Raji (cell line): ENCODE measurements around the gene MPV17.
A peak's percentile ranks its signal among the peaks of the same experiment; 100 is the strongest.

Experiments
- POLR2A ChIP-seq: IDR thresholded peaks from 2 replicates; pipeline ENCODE4 v1.6.1; 2011; ENCODE audit warnings: low read depth, low read length, control low read depth; ENCODE audit not compliant: insufficient read depth

MPV17 gene

GRCh38 chr2:27350106-27350693 lies 27.3 kb upstream of the MPV17 start:
- no peak for TF ChIP-seq POLR2A

DNA sequence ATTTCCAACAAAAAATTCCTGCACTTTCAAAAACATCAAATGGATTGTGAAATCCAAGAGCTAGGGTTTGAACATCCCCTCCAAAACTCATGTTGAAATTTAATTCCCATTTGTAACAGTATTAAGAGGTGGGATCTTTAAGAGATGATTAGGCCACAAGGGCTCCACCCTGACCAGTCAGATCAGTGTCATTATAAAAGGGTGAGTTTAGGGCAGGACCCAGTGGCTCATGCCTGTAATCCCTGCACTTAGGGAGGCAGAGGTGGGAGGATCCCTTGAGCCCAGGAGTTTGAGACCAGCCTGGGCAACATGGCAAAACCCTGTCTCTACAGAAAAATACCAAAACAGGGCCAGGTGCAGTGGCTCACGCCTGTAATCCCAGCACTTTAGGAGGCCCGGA lies 24.7 kb upstream of the MPV17 start:
- no peak for TF ChIP-seq POLR2A

- no peak for TF ChIP-seq POLR2A
Measured at GRCh38 chr2:27336173-27336572, 13.3 kb upstream of the MPV17 start.

DNA sequence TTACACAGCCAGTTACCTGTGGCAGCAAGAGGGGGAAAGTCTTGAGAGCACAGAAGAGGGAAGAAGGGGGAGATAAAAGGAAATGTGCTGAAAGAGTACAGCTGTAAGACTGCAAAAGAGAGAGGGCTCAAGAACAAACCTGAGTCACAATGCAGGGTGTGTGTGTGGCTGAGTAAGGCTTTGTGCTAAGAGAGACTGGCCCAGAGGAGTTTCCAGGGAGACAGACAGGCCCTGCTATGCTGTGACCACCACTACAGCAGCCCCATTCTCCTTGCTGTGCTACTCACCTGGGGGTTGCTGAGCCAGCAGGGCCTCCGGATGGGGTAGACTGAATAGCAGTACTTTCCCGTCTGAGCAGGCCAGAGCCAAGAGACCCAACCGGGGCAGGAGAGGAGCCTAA lies 12.4 kb upstream of the MPV17 start:
- TF ChIP-seq POLR2A, result no peak

- TF ChIP-seq POLR2A, result 0 out of 2 replicates have a peak, but pooled peaks have one; percentile 1
Measured at GRCh38 chr2:27324720-27325119, 1.8 kb upstream of the MPV17 start.

GRCh38 chr2:27323596-27324285 lies 844 bp upstream of the MPV17 start:
- TF ChIP-seq POLR2A, result no peak

DNA sequence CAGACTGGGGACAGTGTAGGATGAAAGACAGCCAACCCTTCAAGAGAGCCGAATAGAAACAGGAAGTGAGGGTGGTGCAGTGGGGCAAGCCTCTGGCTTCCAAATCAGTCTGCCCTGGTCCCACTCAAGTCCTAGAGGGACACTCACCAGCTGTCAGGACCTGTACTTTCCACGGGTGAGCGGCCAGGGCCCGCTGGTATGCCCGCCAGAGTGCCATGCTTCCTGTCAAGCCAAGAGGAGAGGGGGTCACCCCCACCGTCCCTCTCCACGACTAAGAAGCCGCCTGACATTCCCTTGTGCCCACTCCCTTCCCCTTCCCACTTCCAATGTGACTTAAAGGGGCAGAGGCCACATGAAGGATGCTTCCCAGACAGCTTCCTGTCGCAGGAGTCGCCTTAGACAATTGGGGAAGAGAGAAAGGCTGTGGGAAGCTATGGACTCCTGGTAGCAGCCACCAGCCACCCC lies 564 bp downstream of the MPV17 start:
- no peak for TF ChIP-seq POLR2A

GRCh38 chr2:27320958-27321543 lies 1.8 kb downstream of the MPV17 start:
- no peak for TF ChIP-seq POLR2A

DNA sequence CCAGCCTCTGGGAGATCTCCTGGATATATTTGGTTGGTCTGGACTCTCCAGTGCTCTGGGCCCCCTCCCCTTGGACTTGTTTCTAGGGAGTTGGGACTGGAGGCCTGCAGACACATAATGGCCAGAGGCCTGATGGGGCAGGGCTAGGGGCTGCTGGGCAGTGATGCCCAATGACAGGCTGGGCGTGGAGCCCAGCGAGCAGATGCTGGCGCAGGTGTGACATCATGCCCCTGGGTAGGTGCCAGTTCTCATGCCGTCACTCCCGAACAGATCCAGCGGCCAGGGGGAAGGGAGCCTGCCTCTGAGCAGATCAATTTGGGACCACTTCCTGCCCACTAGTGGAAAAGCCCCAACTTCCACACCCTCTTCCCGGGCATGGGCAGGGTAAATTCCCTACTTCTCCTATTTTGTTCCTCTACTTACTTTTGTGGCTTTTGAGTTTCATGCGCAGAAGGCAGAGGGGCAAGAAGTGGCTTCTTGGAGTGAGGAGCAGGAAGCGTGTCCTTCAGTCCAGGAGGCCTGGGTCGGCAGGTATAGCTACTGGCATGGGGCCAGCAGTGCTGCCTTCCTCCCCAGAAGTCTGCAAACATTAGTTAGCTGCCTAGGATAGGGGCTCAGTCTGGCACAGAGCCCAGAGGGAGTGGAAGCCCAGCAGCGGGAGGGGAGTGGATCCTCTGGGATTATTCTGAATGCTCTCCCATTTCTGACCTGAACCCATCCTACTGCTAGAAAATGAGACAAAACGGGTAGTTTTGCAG lies 6.1 kb downstream of the MPV17 start:
- no peak for TF ChIP-seq POLR2A

- TF ChIP-seq POLR2A, result no peak
Measured at GRCh38 chr2:27315122-27315521, 7.8 kb downstream of the MPV17 start.

- no peak for TF ChIP-seq POLR2A
Measured at GRCh38 chr2:27314709-27315108, 8.2 kb downstream of the MPV17 start.

GRCh38 chr2:27313882-27314645 lies 8.8 kb downstream of the MPV17 start:
- no peak for TF ChIP-seq POLR2A

- no peak for TF ChIP-seq POLR2A
Measured at GRCh38 chr2:27312152-27312551, 10.7 kb downstream of the MPV17 start.

DNA sequence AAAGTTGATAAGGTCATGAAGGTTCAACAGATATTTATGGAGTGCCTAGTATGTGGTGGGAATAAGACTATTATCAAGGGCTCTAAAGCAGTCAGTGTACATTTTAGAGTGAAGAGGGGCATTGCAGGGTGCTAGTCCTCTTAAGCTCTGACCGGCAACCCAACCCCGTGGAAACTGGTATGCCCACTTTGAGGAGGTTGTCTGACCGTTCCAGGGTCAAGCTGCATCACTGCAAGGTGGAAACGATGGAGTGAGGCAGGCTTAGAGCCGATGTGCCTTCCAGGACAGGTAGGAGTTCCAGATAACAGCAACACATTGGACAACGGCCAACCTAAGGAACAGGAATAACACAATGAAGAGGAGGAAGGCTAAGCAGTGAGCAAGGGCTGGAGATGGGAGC lies 13.2 kb downstream of the MPV17 start:
- TF ChIP-seq POLR2A, result no peak

GRCh38 chr2:27308359-27308881 lies 14.5 kb downstream of the MPV17 start, which contains the start of gene UCN:
Gene UCN (minus strand): TSS chr2:27308445. CDS start chr2:27307895, 550 bp downstream.
- TF ChIP-seq POLR2A, result no peak
